Hematopoietic multipotent progenitor cell treated with erythropoietin and hydrocortisone succinate and interleukin-3 and kit ligand, for 17 days (in vitro differentiated cells): ENCODE results near the gene USP21.
"Not testable (repeated sequence)": the region's sequence is repeated elsewhere in the genome, so short reads cannot be mapped to it uniquely, and the experiment has no call there.

Experiments
- DNase-seq: peaks from one replicate; pipeline ENCODE4 v3.0.0-alpha.2; 2015; ENCODE audit warnings: low spot score

USP21 gene, protein sequence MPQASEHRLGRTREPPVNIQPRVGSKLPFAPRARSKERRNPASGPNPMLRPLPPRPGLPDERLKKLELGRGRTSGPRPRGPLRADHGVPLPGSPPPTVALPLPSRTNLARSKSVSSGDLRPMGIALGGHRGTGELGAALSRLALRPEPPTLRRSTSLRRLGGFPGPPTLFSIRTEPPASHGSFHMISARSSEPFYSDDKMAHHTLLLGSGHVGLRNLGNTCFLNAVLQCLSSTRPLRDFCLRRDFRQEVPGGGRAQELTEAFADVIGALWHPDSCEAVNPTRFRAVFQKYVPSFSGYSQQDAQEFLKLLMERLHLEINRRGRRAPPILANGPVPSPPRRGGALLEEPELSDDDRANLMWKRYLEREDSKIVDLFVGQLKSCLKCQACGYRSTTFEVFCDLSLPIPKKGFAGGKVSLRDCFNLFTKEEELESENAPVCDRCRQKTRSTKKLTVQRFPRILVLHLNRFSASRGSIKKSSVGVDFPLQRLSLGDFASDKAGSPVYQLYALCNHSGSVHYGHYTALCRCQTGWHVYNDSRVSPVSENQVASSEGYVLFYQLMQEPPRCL

DNA sequence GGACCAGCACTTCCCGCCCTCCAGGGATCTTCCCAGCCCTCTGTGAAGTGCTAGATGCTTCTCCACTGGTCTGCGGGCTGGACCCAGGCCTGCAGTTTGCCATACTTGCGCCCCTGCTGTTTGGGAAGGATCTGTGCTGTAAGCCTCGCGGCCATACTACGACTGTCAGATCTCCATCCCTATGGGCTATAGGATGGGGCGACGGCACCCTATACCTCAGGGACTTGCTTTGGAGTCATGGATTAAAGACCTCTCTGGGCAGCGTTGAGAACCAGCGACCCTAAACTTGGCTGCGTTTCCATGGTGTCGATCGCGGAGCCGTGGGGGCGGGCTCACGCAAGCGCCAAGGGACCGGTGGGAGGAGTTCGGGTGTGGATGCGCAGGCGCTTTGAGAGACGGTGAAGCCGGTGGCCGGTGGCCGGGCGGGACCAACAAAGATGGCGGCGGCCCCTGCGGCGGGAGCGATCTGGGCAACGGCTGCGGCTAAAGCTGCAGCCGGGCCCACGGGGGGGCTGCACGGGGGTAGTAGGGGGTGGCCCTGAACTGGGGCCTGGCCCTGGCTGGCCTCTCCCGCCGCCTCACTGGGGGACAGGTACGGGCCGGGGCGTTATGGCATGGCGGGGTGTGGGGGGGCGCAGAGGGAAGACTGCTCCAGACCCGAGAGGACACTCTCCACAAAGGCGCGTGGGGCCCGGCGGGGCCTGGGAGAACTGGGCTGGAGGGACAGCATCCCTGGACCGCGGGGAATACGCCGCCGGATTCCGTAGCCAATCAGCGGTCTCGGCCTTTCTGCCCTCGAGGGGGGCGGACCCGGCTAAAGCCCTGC is at the start of gene USP21:
Gene USP21, plus strand, starts transcription at position 414 of the 826 bp plus-strand sequence. CDS start 1,141 bp downstream, outside the sequence.
- DNase-seq: peak; percentile 97

DNA sequence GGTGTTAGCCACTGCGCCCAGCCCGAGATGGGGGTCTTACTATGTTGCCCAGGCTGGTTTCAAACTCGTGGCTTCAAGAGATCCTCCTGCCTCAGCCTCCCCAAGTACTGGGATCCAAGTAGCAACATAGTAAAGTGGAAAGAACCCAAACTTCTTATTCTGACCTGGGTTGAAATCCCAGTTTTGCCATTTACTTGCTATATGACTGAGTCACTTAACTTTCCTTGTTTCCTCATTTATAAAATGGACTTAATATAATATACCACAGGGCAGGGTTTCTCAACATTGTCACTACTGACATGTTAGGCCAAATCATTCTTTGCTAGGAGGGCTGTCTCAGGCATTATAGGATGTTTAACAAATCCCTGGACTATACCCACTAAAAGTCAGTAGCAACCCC is 48.2 kb upstream of the USP21 start:
- DNase-seq: no peak

DNA sequence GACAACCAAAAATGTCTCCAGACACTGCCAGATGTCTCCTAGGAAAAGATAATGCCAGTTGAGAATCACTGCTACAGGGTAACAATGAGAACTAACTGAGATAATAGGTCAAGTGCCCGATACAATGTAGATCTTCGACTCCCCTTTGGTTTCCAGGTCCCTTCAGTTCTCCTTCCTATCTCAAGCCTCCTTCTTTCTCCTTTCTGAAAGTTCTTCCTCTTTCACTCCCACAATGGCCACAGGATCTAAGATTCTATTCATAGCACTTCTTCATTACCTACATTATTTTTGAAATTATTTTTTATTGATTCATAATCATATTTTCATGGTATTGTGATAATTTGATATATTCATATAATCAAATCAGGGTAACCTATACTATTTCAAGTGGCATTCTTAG is 47.8 kb upstream of the USP21 start:
- DNase-seq: no peak

DNA sequence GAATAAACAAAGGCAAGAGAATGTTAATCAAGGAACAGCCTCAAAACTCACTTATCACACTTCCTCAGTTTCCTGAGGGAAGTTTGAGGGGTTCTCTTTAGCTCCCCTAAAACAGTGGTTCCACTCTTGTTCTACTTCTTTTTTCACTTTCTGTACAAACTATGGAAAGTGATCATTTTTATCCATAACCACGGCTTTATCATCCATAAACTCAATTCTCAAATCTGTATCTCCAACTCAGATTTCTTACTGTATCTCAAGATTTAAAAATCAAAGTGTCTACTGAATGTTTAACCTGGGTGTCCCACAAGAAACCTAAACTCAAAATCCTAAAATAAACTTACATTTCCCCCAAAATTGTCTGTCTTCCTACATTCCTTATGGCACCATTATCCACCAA is 45.4 kb upstream of the USP21 start:
- DNase-seq: no peak

DNA sequence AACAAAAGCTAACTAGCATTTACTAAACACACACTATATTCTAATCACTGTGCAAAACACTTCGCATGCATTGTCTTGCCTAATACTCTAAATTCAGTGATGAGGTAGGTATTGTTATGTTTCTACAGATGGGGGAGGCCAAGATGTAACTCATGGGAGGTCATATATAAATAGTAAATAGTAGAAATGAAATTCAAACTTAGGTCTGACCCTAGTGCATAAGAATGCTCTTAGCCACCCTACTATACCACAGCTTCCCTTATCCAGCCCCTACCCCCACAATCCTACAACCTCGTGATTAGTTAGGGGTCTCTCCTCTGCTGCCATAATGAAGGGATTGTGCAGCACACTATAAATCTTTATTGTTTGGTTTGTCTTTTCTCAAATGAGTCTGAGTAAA is 44.7 kb upstream of the USP21 start:
- DNase-seq: no peak

DNA sequence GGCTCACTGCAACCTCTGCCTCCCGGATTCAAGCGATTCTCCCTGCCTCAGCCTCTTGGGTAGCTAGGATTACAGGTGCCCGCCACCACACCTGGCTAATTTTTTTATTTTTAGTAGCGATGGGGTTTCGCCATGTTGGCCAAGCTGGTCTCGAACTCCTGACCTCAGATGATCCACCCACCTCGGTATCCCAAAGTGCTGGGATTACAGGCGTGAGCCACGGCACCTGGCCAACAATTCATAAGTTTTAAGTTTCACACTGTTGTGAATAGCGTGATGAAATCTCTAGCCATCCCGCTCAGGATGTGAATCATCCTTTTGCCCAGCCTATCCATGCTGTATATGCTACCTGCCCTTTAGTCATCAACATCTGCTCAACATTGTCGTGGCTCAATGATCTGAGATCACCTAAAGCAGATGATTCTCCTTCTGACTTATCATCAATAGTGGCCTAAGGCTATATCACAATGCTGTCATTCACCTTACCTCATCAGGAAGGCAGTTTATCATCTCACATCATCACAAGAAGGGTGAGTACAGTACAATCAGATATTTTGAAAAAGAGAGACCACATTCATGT is 44.1 kb upstream of the USP21 start:
- no peak for DNase-seq

DNA sequence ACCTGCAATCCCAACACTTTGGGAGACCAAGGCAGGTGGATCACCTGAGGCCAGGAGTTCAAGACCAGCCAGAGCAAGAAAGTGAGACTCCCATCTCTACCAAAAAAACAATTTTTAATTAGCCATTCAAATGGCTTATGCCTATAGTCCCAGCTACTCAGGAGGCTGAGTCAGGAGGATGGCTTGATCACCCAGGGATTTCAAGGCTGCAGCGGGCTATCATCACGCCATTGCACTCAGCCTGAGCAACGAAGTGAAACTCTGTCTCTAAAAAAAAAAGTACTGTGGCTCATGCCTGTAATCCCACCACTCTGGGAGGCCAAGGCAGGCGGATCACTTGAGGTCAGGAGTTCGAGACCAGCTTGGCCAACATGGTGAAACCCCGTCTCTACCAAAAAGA is 43.3 kb upstream of the USP21 start:
- DNase-seq: not testable (repeated sequence)

DNA sequence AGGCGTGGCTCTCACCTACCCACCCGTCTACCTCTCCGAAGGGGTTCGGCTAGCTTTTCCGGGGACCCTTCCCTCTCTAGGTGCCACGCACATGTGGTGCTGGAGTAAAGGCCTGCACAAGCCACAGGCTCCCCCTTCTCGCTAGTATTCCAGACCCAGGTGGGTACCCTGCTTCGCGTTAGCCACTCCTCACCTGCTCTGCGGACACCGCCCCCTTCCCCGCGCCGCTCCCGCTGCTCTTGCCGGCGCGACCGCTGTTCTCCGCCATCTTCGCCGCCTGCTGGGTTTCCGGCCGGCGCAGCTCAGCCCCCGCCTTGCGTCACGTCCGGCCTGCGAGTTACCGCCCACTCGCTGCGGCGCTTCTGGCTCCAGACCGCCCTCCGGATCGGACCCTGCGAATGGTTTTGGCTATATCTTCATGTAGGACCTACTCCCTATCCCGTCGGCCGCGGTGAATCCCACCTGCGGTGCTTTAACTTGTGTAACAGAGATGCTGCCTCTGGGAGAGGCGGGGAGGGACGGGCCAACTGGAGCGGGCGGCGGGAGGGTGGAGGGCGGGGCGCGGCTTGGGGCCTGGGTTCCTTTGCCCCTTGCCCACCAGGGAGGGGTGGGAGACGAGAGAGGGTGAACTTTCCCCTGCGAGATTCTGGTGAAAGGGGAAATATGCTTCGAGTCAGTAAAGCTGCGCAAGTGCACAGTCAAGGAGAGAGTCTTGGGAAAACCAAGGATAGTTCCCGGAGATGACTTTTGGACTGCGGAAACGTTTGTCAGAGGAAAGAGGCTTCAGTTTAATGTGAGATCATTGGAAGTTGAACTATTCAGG is 41.3 kb upstream of the USP21 start, which contains the start of the genes NIT1 and PFDN2:
Gene NIT1, plus strand, starts transcription at position 347 of the 823 bp plus-strand sequence. Its CDS starts 72 bp downstream, at position 419.
Gene PFDN2, minus strand, starts transcription at position 279 of the 823 bp plus-strand sequence. Its CDS starts 11 bp downstream, at position 268.
- peak; percentile 88 for DNase-seq

DNA sequence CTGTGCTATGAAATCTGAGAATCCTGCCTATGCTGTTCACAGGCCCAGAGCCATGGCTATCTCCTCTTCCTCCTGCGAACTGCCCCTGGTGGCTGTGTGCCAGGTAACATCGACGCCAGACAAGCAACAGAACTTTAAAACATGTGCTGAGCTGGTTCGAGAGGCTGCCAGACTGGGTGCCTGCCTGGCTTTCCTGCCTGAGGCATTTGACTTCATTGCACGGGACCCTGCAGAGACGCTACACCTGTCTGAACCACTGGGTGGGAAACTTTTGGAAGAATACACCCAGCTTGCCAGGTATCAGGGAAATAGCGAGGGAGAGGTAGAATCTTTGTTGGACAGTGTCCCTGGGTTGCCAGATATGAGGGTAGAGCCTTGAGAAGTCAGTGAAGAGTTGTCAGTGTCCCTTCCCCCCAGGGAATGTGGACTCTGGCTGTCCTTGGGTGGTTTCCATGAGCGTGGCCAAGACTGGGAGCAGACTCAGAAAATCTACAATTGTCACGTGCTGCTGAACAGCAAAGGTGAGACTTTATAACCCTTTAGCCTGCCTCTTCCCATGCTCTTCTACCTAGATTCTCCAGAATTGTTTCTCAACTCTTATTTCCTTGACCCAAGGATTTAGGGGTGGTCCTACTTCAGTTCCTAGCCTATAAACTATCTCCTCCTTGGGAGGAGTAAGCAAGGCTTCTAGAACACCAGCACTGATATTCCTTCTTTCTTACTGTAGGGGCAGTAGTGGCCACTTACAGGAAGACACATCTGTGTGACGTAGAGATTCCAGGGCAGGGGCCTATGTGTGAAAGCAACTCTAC is 40.0 kb upstream of the USP21 start:
- DNase-seq: peak; percentile 81

DNA sequence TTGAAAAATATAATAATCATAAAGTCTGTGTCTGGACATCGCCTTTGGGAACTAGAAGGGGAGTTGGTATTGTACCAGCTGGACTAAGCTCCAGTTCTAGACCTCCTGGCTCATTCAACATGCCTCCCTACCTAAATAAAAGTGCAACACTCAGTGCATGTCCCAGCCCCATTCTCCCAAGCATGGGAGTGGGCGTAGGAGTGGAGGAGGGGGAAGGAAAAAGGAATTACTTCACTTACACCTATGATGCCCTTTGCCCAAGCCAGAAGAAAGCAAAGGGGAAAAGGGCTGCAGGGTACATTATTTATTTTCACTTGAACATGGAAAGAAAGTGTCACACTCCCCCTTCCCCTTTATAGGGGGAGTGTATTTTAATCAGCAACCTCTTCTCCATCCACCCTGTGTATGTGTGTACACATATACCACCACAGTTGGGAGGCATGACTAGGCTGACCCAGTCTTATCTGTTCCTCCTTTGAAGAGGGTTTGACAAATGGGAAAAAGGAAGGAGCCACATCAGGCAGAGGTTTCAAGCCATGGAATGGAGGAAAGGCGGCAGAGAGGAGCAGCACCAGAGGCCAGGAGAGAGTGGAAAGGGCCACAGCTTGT is 38.2 kb upstream of the USP21 start:
- DNase-seq: no peak

DNA sequence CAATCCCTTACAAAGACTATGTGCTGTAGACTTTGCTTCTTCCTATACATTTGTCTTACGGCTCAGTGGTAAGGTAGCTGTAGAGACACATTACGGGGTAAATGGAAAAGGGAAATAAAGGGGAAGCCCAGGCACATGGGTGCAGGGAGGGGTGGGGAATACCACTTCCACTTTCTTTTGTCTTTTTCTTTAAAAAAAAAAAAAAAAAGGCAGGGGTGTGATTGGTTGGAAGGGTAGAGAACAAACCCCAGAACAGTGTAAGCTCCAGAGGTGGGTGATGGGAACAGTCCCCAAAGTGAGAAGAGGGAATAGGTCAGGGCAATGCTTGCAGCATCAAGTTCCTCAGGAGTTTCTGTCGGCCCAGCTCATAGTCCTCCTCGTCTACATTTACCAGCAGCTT is 37.5 kb upstream of the USP21 start:
- DNase-seq: no peak

DNA sequence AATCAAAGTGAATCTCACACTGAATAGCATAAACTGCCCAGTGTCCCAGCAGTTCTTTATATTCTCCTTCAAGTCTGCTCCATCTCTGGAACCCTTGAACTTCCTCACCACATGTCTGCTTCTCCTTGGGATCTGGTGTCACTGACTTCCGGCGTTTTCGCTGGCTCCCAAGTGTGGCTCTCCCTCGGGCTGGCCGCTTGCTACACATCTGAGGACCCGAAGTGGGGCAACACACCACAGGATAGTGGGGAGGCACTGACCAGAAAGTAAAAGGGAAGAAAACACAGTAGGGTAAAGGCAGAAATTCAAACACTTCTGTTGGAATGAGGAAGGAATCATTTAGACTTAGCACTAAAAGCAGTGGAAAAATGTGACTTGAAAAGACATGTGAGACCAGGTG is 36.3 kb upstream of the USP21 start:
- no peak for DNase-seq

DNA sequence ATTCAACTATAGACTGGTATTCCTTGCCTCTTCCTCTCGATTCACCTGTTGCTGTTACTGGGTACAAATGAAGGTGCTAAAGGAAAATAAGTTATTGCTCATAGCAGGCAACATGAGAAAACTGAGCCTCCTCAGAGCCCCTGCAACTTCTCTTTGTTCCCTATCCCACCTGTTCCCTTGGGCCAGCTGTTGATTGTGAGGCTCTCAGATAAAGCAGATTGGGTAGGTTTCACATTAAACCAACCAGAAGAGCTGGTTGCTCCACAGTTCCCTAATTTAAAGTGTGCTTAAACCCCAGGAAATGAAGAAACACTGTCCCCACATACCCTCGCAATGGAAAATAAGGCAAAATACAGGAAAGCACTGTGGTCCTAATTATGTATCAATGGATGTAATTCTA is 31.7 kb upstream of the USP21 start:
- DNase-seq: no peak

DNA sequence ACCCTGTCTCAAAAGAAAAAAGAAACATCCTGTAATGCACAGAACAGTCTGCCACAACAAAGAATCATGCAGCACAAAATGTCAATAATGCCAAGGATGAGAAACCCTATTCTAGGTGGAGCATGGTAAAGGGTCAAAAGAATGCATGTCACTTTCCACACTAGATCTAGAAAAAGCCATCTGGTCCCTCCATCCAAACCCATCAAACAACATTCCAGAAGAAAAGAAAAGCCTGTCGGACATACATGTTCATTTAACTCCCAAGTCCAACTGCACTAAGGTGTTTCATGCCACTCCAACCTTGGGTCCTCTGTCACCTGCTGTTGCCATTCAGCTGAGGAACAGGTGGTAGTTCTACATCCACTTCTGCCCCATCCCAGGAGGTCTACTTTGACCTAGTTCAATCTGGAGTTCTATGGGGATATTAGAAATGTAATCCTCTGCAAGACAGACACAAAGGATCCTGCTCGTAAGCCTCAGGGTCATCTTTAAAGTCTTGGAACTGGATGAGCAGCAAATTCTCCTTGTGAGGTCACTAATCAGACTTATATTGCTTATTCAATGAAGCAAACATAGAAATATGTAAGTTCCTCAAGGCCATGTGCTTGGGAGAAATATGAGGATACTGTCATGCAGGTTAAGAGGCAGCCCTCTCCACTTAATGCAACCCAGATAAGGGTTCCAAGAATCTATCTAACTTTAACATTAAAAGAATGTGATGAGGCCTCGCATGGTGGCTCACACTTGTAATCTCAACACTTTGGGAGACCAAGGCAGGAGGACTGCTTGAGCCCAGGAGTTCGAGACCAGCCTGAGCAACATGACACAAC is 30.5 kb upstream of the USP21 start:
- DNase-seq: no peak

DNA sequence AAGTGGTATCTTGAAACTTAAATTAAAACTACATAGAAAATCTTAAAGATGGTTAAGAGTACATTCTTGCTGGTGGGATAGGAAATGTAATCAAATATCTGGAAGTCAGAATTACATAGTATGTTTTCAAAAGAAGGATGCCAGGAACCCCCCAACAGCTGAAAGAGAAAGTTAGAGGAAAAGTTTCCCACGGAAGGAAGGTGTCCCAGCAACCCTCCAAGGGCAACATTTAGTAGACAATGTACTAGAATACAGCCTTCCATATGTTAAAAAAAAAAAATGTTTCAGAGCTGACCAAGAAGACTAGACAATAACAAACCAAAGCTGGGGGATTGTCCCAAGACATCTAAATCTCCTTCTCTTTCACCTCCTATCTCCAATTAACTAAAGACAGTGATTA is 29.0 kb upstream of the USP21 start:
- no peak for DNase-seq

DNA sequence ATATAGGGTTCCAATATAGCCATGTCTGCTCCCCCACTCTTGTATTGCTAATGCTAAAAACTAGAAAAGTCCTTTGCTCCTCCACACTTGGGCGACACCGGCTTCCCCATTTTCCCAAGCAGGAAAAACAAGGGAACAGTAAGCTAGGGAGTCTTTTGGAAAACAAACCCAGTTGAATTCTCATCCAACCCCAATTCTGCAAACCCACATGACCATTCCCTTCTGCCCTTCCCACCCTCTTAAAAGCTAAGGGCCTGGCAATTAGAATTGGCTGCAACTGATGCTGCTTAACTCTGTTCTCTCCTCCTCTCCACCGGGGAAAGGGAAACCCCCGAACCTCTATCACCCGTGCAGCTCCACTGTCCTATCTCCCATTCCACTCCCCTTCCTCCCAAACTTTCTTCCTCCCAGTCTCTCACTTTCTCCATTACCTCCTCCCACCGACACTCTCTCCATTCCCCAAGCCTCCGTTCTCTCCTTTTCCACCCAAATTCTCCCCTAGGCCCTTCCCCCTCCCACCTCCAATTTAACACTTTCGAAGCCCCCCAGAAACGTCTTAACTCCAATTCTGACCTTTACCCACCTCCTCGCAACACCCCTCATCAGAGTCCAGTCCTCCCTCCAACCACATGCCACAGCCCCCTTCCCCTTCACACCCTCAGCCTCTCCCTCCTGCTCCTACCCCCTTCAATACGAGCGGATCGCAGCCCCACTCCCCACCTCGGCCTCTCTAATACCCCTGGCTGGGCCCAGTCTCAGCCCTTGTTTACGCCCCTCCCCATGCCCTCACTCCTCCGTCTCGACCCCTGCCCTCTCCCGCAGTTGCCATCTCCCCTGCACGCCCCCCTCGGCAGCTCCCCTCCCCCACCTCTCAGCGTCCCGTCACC is 27.5 kb upstream of the USP21 start:
- peak; percentile 60 for DNase-seq

DNA sequence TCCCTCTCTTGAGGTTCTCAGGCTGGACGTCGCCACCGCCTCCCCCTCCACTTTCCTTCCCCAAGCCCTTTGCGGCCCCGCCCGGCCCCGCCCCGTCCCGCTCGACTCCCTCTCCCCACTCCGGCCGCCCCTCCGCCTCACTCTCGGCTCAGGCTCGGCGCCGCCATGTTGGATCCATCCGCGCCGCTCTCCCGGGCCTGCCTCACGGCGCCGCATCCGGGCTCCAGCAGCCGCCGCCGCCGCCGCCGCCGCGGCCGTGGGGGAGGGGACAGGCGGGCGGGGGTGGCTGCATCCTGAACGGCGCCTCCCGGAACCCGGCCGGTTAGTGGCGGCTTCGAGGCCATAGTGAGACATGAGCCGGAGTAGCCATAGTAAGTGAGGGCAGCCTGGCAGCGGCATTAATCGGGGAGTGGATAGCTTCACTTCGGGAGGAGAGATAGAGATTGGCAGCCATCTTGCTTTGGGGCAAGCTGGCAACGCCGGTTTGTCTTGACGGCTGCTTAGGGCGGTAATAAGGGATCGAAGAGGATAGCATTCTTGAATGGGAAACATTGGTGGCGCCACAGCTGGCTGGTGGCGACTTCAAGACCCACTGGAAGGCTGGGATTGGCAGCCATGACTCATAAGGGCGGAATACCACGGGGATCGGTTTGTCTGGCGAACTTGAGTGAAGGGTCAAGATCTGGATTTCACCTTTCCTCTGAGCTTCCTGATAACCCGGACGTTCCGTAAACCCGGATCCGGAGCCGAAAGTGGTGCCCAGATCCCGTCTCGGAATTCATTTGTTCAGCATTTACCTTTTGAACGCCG is 26.7 kb upstream of the USP21 start, which contains the start of gene DEDD:
Gene DEDD, minus strand, starts transcription at position 258 of the 810 bp plus-strand sequence. CDS start 8,205 bp downstream, outside the sequence.
- peak; percentile 90 for DNase-seq
